ENCODE measurements around the gene MRPL20. TPM values are rescaled to one million over a fixed set of nuclear protein-coding genes. Genes with fewer than 3 reads are reported as not detected.
A peak's percentile ranks its signal among the peaks of the same experiment; 100 is the strongest.

MRPL20 gene
- total RNA-seq, 2 donors from 2014 or later: 57.7 to 147 TPM

GRCh38 chr1:1352786-1353388, 54.2 kb downstream of the MRPL20 start:
- H3K27me3 Mint-ChIP-seq: peaks cover 10% of the 10 kb centered on the region
- no peaks in the 10 kb centered on the region for H3K36me3 Mint-ChIP-seq (ENCODE audit: low read depth)
- peaks cover 6% of the 10 kb centered on the region for H3K4me1 Mint-ChIP-seq
- ATAC-seq (replicated peaks): no peak
- H3K4me3 Mint-ChIP-seq: peak overlapping the region; percentile 65
- H3K27ac Mint-ChIP-seq: peak overlapping the region; percentile 47
- no peaks in the 10 kb centered on the region for H3K9me3 Mint-ChIP-seq

Other genes with a start within 250 kb of the MRPL20 start
- gene TTLL10, start 233.4 kb downstream of the MRPL20 start, total RNA-seq: under 1 TPM in 1 of 2 donors, not detected in 1; 0.11 TPM
- gene TNFRSF18, start 200.7 kb downstream of the MRPL20 start, total RNA-seq: 100 to 1,000 TPM; 105 to 796 TPM
- gene TNFRSF4, start 193.1 kb downstream of the MRPL20 start, total RNA-seq: 1,000 to 10,000 TPM in 1 of 2 donors, 100 to 1,000 TPM in 1; 384 to 1,007 TPM
- 100 to 1,000 TPM; 169 to 773 TPM for gene SDF4, start 175.3 kb downstream of the MRPL20 start, total RNA-seq
- 10 to 100 TPM; 10.9 to 16.7 TPM for gene B3GALT6, start 175.1 kb downstream of the MRPL20 start, total RNA-seq
- 1 to 10 TPM; 1.8 to 7.5 TPM for gene C1QTNF12, start 160.6 kb downstream of the MRPL20 start, total RNA-seq
- gene UBE2J2, start 133.4 kb downstream of the MRPL20 start, total RNA-seq: 10 to 100 TPM; 68.7 to 78.0 TPM
- gene SCNN1D, start 126.9 kb downstream of the MRPL20 start, total RNA-seq: 1 to 10 TPM; 4.7 to 9.8 TPM
- 10 to 100 TPM; 41.4 to 43.3 TPM for gene ACAP3, start 99.4 kb downstream of the MRPL20 start, total RNA-seq
- gene PUSL1, start 98.7 kb downstream of the MRPL20 start, total RNA-seq: 10 to 100 TPM; 15.9 to 24.0 TPM
- gene INTS11, start 82.6 kb downstream of the MRPL20 start, total RNA-seq: 100 to 1,000 TPM; 122 to 125 TPM
- 10 to 100 TPM; 16.8 to 22.3 TPM for gene CPTP, start 82.5 kb downstream of the MRPL20 start, total RNA-seq
- 1 to 10 TPM in 1 of 2 donors, under 1 TPM in 1; 0.71 to 1.1 TPM for gene TAS1R3, start 76.0 kb downstream of the MRPL20 start, total RNA-seq
- 10 to 100 TPM; 46.2 to 48.0 TPM for gene DVL1, start 57.9 kb downstream of the MRPL20 start, total RNA-seq
- under 1 TPM in 1 of 2 donors, not detected in 1; 0.56 TPM for gene MXRA8, start 48.7 kb downstream of the MRPL20 start, total RNA-seq
- gene AURKAIP1, start 32.1 kb downstream of the MRPL20 start, total RNA-seq: 100 to 1,000 TPM in 1 of 2 donors, 10 to 100 TPM in 1; 93.3 to 163 TPM
- 100 to 1,000 TPM; 103 to 107 TPM for gene CCNL2, start 8.0 kb downstream of the MRPL20 start, total RNA-seq
- not detected for gene ANKRD65, start 14.0 kb upstream of the MRPL20 start, total RNA-seq
- 1 to 10 TPM in 1 of 2 donors, under 1 TPM in 1; 0.84 to 6.2 TPM for gene VWA1, start 28.4 kb upstream of the MRPL20 start, total RNA-seq
- 1 to 10 TPM; 1.4 to 2.1 TPM for gene ATAD3C, start 42.4 kb upstream of the MRPL20 start, total RNA-seq
- 10 to 100 TPM; 24.6 to 55.5 TPM for gene ATAD3B, start 64.5 kb upstream of the MRPL20 start, total RNA-seq
- gene ATAD3A, start 104.9 kb upstream of the MRPL20 start, total RNA-seq: 10 to 100 TPM; 24.2 to 56.8 TPM
- gene TMEM240, start 133.3 kb upstream of the MRPL20 start, total RNA-seq: 1 to 10 TPM; 2.1 to 2.3 TPM
- 100 to 1,000 TPM in 1 of 2 donors, 10 to 100 TPM in 1; 75.6 to 133 TPM for gene SSU72, start 167.6 kb upstream of the MRPL20 start, total RNA-seq
- gene FNDC10, start 192.8 kb upstream of the MRPL20 start, total RNA-seq: 1 to 10 TPM; 1.1 to 1.4 TPM
- gene MIB2, start 208.2 kb upstream of the MRPL20 start, total RNA-seq: 10 to 100 TPM; 42.7 to 83.5 TPM
- 1 to 10 TPM; 1.8 to 6.5 TPM for gene MMP23B, start 224.9 kb upstream of the MRPL20 start, total RNA-seq

Data from activated T-helper 17 cell treated with anti-CD3 and anti-CD28 coated beads, Interleukin-2, amount 50 U/mL, for 72 hours (primary cell).